ENCODE measurements around the gene EMC9.

- TF ChIP-seq CTCF (conservative IDR thresholded peaks at IDR 0.05; ENCODE audit: low read length) (no peak), EZH2phosphoT487 (IDR thresholded peaks at IDR 0.05; ENCODE audit: borderline replicate concordance) (no peak)
Observed at GRCh38 chr14:24117179-24117578, 24.2 kb downstream of the EMC9 start.
